Middle frontal gyrus (tissue), 1 donor: Measurements from ENCODE around the gene ANKRD50.

ENCODE experiments used
- DNase-seq: peaks from one replicate; pipeline ENCODE4 v3.0.0-alpha.2; 2015; ENCODE audit warnings: low spot score; ENCODE audit errors: extremely low spot score

Gene ANKRD50, protein sequence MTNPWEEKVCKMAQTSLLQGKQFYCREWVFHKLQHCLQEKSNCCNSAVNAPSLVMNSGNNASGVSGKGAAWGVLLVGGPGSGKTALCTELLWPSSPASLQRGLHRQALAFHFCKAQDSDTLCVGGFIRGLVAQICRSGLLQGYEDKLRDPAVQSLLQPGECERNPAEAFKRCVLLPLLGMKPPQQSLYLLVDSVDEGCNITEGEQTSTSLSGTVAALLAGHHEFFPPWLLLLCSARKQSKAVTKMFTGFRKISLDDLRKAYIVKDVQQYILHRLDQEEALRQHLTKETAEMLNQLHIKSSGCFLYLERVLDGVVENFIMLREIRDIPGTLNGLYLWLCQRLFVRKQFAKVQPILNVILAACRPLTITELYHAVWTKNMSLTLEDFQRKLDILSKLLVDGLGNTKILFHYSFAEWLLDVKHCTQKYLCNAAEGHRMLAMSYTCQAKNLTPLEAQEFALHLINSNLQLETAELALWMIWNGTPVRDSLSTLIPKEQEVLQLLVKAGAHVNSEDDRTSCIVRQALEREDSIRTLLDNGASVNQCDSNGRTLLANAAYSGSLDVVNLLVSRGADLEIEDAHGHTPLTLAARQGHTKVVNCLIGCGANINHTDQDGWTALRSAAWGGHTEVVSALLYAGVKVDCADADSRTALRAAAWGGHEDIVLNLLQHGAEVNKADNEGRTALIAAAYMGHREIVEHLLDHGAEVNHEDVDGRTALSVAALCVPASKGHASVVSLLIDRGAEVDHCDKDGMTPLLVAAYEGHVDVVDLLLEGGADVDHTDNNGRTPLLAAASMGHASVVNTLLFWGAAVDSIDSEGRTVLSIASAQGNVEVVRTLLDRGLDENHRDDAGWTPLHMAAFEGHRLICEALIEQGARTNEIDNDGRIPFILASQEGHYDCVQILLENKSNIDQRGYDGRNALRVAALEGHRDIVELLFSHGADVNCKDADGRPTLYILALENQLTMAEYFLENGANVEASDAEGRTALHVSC (N-terminal part only)

DNA sequence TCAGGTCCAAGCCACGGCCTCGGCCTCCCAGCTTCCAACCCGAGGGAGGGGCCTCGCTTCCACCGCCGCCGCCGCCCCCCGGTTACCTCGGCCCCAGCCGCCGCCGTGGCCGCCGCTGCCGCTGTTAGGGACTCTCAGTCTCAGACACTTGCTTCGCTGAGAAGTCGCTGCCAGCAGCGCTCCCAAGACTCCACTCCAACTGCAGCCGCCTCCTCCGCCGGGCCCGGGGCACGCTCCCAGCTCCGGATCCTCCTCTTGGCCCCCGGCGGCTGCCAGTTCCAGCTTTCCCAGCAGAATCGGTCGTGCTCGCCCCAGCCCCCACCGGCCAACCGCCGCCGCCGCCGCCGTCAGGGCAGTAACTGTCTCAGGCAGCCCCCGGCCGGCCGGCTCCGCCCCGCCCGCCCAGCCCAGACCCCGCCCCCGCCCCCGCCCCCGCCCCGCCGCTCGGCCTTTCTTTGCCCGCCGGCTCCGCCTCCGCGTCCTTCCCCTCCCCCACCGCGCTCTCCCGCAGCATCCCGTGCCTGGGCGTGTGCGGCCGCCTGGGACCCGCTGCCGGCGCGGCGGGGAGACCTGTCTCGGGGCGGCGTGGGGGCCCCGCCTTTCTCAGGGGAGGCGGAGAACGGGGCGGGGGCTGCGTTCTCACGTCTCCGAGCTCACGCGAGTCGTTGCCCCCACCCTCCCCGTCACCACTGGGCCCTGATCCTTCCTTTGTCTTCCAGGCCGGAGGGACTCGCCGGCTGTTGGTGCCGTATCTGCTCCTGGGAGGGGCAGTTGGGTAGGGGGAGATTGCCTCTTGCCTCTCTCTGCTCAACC lies at the start of gene ANKRD50:
TSS of gene ANKRD50 (minus strand) at position 361 of the 813 bp plus-strand sequence. CDS start 2,221 bp downstream, outside the sequence.
- peak; percentile 69 for DNase-seq

DNA sequence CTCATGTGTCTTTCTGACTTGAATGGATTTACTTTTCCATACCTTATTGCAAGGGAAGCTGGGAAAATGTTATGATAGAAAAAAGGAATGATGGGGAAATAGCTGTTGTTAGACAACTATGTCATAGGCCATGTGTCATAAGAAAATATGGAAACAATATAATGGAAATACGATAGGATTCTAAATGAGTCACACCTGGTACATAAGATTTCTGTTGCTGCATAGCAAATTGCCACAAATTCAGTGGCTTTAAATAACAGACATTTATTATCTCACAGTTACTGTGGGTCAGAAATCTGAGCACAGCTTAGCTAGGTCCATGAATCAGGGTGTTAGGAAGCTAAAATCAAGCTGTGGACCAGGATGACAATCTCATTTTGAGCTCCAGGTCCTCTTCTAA lies 44.6 kb upstream of the ANKRD50 start:
- DNase-seq: no peak

DNA sequence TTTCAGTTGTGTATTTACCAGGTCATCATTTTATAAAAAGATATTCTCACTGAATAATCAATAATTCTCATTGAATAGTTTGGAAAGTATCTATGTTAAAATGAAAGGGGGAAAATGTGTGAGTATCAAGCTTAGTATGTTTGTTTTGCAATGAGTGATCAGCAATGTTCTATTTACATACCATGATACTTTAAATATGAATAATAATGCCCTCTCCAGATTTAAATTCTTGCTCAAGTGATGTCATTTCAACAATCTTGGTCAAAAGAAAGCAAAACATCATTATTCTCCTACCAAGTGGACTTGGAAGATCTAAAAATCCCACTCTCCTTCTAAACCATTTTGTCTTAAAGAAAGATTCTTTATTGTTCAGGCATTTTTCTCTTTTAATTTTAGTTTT lies 42.1 kb upstream of the ANKRD50 start:
- DNase-seq: no peak

DNA sequence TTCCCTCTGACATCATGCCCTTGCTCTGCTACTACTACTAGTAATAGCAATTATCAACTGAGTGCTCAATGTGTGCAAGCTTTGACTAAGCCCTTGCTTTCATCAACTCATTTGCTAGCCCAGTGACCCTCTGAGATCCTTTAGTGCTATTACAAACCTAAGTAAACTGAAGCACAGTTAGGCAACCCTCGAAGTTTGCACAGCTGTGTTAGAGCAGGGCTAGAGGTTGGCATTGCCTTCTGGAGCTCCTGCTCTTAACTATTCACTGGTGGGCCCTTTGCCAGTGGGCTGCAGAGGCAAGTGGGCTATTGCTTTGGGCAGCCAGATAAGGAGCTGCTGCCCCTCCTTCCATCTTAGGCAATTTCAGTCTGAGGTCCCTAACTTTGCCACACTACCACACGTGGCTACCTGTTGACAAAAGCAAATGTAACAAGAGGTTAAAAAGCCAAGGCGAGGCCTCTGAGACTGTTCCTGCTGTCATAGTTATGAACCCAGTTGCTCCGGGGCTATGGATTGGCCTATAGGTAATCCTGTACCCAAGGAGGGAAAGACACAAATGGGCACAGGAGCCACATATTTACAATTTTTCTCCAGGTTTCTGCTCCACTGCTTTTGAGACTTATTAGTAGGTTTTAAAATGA lies 41.5 kb upstream of the ANKRD50 start:
- DNase-seq: no peak

DNA sequence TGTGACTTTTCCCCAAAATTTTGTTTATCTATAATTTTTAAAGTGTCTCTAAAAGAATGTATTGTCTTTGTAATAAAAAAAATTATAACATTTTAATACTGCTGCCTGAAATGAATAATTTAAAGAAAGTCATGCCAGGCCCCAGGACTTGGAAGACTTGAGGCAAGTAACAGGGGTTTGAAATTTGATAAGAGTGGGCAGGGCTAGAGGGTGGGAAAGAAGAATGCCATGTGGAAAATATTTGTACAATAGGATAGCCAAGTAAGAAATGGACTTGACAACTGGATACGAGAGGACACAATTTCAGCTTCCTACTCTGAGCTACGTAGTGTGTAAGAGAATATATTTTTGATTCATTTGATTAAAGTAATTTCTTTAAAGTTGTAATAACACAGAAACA lies 36.9 kb upstream of the ANKRD50 start:
- DNase-seq: no peak

DNA sequence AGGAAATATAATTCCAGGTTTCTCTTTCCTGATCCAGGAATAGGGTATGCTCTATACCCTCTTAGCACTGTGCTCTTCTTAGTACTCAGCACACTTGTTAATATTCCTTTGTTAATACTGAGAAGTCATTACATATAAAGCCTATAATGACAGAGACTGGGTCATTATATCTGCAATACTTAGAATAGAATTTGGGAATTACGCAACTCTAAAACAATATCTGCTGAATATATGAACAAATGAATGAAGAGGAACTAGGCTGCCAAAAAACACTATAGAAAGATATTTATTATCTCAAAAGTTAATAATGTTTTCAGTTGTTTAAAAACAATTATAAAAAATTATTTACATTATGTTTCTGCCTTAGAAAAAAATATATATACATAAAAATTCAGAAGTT lies 36.4 kb upstream of the ANKRD50 start:
- DNase-seq: no peak

DNA sequence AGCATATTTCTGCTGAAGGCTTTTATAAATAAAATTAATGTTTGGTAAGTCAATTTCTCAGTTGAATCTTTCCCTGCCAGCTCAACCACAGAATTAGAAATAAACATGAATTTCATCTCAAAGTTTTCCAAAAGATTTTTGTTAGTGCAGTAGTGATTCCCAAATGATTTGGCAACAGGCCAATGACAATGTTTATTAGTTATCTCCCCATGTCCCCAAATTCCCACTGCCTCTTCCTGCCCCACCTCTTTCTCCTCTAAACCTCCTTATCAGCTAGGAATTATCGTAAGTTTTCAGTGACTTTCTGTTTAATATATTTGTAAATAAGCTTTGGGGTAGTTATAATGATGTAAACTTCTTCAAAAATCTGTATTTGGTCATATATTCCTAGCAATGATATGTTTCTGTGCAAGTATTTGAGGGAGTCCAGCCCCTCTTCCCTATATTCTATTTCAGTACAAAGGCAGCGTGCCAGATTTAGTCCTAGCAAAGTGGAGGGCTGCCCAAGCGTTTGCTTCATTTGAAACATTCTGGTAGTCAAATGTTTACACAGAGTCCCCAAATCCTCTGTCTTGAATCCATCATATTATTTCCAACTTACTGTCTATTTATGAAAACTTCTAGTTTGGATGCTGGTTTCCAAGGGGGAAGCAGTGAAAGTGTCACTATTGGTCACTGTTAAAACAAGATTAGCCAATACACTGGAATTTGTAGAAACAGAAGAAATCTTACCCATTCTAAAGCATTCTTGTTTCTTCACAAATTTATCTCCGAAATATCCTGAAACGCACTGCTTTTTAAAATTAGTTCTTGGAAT lies 33.7 kb upstream of the ANKRD50 start:
- no peak for DNase-seq

DNA sequence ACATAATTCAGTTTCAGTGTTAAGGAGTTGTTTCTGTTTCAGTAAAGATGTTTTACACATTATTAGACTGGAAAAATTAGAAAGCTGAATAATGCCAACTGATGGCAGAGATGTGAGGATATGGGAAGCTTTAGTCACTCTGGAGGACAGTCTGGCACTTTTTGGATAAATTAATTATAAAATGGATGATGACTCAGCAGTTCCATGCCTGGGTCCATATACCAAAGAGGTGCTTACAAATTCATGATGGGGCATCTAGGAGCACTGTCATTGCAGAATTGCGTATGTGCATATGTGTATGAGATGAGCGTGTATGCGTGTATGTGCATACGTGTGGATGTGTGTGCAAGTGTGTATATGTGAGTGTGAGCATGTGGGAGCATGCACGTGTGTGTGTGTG lies 31.2 kb upstream of the ANKRD50 start:
- DNase-seq: no peak

DNA sequence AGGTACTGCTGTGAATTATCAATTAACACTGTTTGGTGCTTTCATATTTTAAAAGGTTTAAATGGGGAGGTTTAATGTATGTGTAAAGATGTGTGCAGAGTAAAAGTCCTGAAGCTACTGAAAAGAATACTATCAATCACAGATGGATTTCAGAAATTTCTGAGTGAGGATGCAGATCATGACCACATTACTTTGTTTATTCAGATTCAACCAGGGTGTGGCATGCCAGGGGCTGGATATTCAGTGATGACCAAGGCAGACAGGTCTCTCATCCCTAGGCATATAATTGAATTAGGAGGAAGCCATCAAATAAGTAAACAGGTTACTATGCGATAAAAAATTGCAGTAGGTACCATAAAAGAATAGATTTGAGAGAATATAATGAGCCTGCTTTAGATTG lies 28.0 kb upstream of the ANKRD50 start:
- no peak for DNase-seq

DNA sequence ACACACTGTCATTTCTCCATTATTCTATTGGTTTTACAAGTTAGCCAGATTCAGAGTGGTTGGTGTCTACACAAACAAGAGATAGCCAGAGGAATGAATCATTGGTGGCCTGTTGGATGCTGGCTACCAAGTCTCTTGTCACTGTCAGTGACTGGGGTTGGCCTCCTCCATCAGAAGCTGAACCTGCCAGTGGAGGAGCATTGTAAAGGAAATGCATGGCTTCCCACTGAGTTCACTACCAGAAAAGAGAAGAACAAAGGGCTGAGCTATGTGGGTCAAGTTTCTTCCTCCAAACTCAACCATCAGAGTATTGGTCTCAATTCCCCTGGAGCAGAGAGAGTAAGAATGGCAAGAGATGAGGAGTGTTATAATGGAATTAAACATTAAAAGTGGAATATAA lies 26.5 kb upstream of the ANKRD50 start:
- no peak for DNase-seq

DNA sequence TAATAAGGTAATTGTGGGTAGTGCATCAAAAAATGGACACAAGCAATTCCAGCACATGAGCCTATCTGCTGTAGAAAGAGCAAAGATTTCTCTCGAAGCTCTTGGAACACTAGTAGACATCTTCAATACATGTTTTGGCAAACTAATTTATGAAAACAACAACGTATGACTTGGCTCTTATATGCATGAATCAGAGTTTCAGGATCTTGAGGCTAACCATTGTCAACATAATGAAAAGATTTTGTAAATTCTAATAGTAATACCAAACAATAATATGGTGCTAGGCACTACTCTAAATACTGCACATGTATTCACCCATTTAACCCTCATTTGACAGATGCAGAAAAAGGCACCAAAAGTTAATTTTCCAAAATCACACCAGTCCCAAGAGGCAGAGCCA lies 25.1 kb upstream of the ANKRD50 start:
- DNase-seq: no peak

DNA sequence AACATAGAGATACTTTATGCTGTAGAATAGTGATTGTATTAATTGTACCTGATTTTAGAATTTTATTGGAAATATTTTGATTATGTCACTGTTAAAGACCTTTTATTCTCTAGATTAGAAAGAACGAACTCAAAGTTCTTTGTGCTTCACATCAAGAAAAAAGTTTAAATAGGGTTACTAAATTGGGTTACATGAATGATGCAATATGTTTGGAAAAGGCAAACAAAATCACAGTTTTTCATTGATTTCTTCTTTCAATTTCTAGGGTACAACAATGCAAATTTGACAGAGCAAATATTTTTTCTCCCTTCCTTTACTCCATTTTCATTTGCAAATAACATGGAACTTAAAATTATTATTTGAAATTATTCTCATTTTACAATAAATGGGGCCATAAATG lies 24.0 kb upstream of the ANKRD50 start:
- DNase-seq: no peak

DNA sequence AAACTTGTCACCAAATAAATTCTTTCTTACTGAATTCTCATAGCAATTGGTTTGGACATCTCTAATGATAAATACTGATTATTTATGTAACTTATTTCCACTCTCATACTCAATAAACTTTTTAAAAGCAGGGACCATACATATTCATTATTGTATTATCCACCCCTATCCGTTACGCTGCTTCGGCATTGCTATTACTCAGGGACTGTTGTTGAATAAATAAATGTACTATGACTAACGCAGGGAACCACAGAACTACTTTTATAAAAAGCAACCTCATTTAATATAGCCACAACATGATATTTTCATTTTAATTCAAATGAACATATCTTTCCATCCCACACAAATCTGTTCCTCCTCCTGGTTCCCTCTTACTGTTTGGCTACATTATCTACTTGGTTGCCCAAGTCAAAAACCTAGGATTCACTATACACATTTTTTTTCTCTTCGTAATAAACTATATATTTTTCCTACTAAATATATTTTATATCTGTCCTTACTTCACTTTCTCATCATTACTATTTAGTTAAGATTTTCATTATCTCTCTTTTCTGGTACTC lies 14.9 kb upstream of the ANKRD50 start:
- DNase-seq: no peak

DNA sequence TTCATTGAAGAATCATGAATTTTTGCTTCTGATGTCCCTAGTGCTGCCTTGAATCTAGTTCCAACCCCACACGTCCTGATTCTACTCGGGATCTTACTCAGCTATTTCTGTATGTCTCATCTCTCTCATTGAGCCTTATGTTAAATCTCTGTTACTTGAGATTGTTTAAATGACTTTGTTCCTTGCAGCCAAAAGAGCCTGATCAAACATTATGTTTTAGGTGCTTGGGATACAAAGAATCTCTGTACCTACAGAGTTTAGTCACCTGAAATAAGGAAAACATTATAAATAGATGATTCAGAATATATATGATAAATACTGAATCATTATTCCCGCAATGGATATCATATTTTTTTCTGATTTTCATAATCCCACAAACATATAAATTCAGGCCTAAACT lies 13.7 kb upstream of the ANKRD50 start:
- no peak for DNase-seq

DNA sequence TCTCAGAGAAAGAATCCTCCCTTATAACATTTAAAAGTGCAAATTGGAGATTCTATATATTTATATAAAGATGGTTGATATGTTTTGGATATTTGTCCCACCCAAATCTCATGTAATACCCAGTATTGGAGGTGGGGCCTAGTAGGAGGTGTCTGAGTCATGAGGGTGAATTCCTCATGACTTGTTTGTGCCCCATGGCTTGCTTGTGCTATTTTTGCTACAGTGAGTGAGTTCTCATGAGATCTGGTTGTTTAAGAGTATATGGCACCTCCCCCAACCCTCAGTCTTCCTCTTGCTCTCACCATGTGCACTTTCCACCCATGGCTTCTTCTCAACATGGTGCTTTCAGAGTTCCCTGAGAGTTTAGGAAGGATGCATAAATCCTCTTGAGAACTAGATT lies 9.5 kb upstream of the ANKRD50 start:
- no peak for DNase-seq

DNA sequence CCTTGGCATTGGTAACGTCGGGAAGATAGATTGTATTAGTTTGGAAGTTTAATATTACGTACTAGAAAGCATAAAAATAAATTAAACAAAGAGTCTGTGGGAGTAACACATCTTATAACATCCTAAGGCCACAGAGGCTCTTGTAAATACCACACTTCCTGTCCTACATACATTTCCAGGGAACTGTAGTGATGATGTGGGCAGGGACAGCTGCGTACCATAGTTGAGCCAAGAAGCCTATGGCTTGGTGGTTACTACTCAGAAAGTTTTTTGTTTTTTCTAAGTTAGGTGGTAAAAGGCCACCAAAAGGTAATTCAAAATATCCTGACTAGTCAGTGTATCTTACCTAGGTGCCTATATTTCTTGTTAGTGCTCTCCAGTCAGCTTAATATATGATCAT lies 4.6 kb upstream of the ANKRD50 start:
- DNase-seq: no peak

DNA sequence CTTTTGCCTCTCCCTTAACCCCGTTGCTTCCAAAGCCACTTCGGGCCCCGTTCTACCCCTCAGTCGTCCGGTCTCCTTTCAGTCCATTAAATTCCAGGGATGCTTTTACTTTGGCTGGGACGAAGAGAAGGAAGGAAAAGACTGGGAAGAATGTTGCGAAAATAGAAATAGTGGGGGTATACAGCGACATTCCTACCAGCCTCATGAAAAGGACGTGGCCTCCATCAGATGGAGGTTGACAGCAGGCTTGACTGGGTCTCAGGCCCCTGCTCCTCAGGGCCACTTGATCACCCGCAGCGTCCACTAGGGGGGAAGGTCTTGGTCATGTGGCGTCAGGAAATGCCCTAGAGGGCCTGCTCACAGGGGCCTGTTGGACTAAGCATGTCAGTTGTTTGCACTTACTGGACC lies 657 bp upstream of the ANKRD50 start:
- peak; percentile 39 for DNase-seq

DNA sequence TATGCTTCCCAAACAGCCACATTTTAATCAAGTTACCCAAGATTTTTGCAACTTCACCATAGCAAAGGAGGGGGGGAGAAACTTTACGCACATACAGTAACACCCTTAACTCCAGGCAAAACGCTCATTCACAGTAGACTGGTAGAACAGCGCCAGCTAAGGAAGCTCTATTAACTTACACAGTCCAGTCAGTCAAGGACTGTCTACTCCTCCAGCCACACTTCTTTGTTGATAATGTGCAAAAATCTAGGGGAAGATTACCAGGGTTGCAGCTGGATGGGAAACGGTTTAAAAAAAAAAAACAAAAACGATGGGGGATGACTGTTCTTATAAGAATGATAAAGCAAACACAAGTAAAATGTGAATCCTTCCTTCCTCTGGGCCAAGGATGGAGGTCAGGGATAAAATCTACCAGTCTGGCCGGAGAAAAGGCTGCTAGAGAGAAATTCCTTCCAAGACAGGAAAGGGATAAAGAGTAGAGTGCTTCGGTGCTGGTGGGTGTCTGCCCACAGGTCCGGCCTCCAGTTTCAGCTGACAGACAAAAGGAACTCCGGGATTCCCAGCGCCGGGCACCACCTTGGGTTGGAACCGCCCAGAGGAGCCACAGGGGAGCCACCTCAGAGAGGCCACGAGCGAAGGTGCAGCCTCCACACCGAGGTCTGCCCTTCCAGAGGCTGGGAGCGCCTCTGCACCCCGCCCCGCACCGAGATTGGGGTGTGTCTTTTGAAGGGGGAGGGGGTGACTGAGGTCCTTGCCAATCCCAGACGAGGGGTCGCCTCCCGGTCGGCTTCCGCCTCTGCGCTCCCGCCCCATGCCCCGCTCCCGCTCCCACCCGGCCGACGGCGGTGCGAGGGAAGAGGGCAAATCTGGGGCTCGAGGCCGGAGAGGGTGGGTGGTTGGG lies 811 bp downstream of the ANKRD50 start:
- DNase-seq: no peak

DNA sequence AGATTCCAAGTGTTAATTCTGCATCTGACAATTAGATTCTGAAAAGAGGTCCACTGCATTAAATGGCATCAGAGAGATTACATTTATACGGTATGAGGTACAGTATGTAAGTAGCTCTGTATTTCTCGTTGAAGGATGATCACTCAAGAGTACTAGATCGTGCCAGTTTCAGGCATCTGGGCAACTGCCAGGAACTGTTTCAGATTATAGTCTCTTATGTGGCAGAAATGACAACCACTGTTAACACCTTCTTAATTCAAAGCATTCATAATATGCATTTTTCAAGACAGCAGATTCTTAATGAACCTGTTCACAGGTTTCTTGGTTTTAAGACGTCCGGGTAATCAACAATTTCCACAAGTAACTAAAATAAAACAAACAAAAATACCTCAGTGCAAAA lies 1.6 kb downstream of the ANKRD50 start:
- DNase-seq: no peak
